ENCODE data around the gene PALM. TPM values are rescaled to one million over a fixed set of nuclear protein-coding genes. Genes with fewer than 3 reads are reported as not detected.

Gene PALM
- total RNA-seq, 1 experiment from 2014 or later, result 18.5 TPM

- Histone ChIP-seq H4K8ac (replicated peaks; ENCODE audit: insufficient read length, low read depth, low read length) (no peak overlapping the region), H4K91ac (ENCODE audit: insufficient read length, low read depth, low read length) (no peak overlapping the region), H3K79me2 (ENCODE audit: insufficient read depth, low read length) (no peaks in the 10 kb centered on the region), H2BK120ac (ENCODE audit: low read depth, low read length, poor library complexity, severe bottlenecking) (no peak overlapping the region), H3K14ac (ENCODE audit: insufficient read depth, low read length) (no peak overlapping the region), H3K4ac (ENCODE audit: low read depth, low read length) (no peak overlapping the region), H2BK12ac (ENCODE audit: insufficient read length, low read depth, low read length) (no peak overlapping the region), H3K27me3 (ENCODE audit: insufficient read depth, low read length) (no peaks in the 10 kb centered on the region), H3K9me3 (ENCODE audit: control insufficient read depth, low read depth, low read length) (no peaks in the 10 kb centered on the region), H3K27ac (ENCODE audit: insufficient read length, low read depth, low read length) (no peak overlapping the region), H3T11ph (ENCODE audit: low read length) (no peak overlapping the region), H3K18ac (ENCODE audit: insufficient read length, low read depth, low read length) (no peak overlapping the region), H3K23ac (ENCODE audit: insufficient read length, low read depth, low read length) (no peak overlapping the region), H2BK5ac (ENCODE audit: insufficient read length, low read length) (no peak overlapping the region), H3K79me1 (ENCODE audit: insufficient read depth, low read depth, low read length, poor library complexity, severe bottlenecking) (no peaks in the 10 kb centered on the region), H4K5ac (ENCODE audit: insufficient read length, low read depth, low read length) (no peak overlapping the region), H3K4me1 (ENCODE audit: insufficient read depth, low read length) (no peaks in the 10 kb centered on the region), H3K56ac (ENCODE audit: insufficient read length, low read depth, low read length) (no peak overlapping the region), H3K9ac (ENCODE audit: extremely low read depth, insufficient read length, low read length) (no peak overlapping the region), H2AK5ac (ENCODE audit: insufficient read length, low read length) (no peak overlapping the region), H3K4me2 (ENCODE audit: insufficient read depth, insufficient read length, low read length) (no peak overlapping the region), H3K23me2 (ENCODE audit: insufficient read length, low read depth, low read length, poor library complexity, severe bottlenecking) (no peaks in the 10 kb centered on the region), H2BK15ac (ENCODE audit: low read depth, low read length) (no peak overlapping the region), H2BK20ac (ENCODE audit: low read depth, low read length, poor library complexity, severe bottlenecking) (no peak overlapping the region), H2AFZ (ENCODE audit: low read length) (no peak overlapping the region), H4K20me1 (ENCODE audit: control insufficient read depth, insufficient read depth, insufficient read length) (no peaks in the 10 kb centered on the region)
- no peaks in the 10 kb centered on the region for H3K9me3 Mint-ChIP-seq
- peaks cover 2 to 9% (median 5%) of the 10 kb centered on the region in 3 experiments; a peak in 6 of 7 replicates for H3K36me3 Mint-ChIP-seq (ENCODE audit: insufficient read depth in 1 of 3, low read depth in 3 of 3)
- no peak for DNase-seq
- H3K4me3 Mint-ChIP-seq, result no peak overlapping the region
- H3K4me1 Mint-ChIP-seq, result peaks cover 0 to 4% of the 10 kb centered on the region in 2 experiments; a peak in 2 of 4 replicates
- no peaks in the 10 kb centered on the region for H3K27me3 Mint-ChIP-seq (ENCODE audit: low read depth)
- WGBS (ENCODE audit: extremely low coverage, insufficient read length, low lambda C conversion rate), result no CpG with 5 or more reads among the region's 14 CpGs
- no peak for TF ChIP-seq CTCF (conservative IDR thresholded peaks at IDR 0.05)
- no peak overlapping the region for H3K27ac Mint-ChIP-seq
Observed at GRCh38 chr19:729965-730668, 21.4 kb downstream of the PALM start.
